Brain microvascular endothelial cell (primary cell): ENCODE data around the gene MKKS.

Experiments
- DNase-seq: peaks from one replicate; pipeline ENCODE4 v3.0.0-alpha.2; 2020
- H3K27ac ChIP-seq: fragments of 250-450 bp; sonication (Bioruptor Pico); 2 replicates; pipeline ENCODE4 v1.5.1; 2020; ENCODE audit warnings: mild to moderate bottlenecking, moderate library complexity
- H3K27me3 ChIP-seq: fragments of 250-450 bp; sonication (Bioruptor Pico); replicated peaks from 2 replicates; pipeline ENCODE4 v1.5.1; 2020; ENCODE audit warnings: mild to moderate bottlenecking
- H3K36me3 ChIP-seq: fragments of 250-450 bp; sonication (Bioruptor Pico); replicated peaks from 2 replicates; pipeline ENCODE4 v1.5.1; 2020; ENCODE audit warnings: mild to moderate bottlenecking
- H3K4me3 ChIP-seq: 2 replicates; pipeline ENCODE4 v1.5.1; 2011; ENCODE audit warnings: low read depth, mild to moderate bottlenecking, control low read depth, low read length, moderate library complexity
- in situ Hi-C: cut with HindIII; loops from 2 replicates; pipeline ENCODE4 v1.10.0; 2017; ENCODE audit warnings: low sequenced_read_pairs, low pct_ligation_motif_present
- TF ChIP-seq, protein P1 (sequence below): IDR thresholded peaks from 2 replicates; pipeline ENCODE4 v1.5.1; 2011; ENCODE audit warnings: low read depth, mild to moderate bottlenecking, moderate library complexity, low read length, control low read depth, inconsistent platforms; ENCODE audit errors: missing control alignments

MKKS gene

DNA sequence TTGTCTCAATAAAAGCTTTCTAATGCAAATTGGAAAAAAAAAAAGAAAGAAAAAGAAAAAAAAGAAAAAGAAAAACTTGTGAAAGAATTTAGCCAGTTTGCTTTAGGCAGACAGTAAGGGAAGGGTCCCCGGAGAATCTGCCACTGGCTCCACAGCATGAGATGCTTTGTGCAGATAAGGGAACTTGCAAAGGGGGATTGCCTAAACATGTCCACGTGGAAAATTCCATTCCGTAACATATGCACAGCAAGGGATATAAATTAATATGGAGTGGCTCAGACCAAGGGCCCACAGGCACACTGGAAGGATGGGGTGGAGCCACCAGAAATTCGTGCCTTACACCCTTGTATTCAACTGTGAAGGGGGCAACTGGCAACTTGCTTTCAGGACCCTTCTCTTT, 45.4 kb downstream of the MKKS start:
- in situ Hi-C loops: no loop called here
- TF ChIP-seq, protein P1, sequence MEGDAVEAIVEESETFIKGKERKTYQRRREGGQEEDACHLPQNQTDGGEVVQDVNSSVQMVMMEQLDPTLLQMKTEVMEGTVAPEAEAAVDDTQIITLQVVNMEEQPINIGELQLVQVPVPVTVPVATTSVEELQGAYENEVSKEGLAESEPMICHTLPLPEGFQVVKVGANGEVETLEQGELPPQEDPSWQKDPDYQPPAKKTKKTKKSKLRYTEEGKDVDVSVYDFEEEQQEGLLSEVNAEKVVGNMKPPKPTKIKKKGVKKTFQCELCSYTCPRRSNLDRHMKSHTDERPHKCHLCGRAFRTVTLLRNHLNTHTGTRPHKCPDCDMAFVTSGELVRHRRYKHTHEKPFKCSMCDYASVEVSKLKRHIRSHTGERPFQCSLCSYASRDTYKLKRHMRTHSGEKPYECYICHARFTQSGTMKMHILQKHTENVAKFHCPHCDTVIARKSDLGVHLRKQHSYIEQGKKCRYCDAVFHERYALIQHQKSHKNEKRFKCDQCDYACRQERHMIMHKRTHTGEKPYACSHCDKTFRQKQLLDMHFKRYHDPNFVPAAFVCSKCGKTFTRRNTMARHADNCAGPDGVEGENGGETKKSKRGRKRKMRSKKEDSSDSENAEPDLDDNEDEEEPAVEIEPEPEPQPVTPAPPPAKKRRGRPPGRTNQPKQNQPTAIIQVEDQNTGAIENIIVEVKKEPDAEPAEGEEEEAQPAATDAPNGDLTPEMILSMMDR: no peak
- no peak overlapping the region for H3K4me3 ChIP-seq
- no peaks in the 10 kb centered on the region for H3K36me3 ChIP-seq
- no peaks in the 10 kb centered on the region for H3K27me3 ChIP-seq
- no peak overlapping the region for H3K27ac ChIP-seq
- no peak for DNase-seq

GRCh38 chr20:10387686-10388085, 46.3 kb downstream of the MKKS start:
- Histone ChIP-seq H3K27me3 (no peaks in the 10 kb centered on the region), H3K4me3 (no peak overlapping the region), H3K36me3 (no peaks in the 10 kb centered on the region), H3K27ac (no peak overlapping the region)
- in situ Hi-C loops: no loop called here
- TF ChIP-seq, protein P1: no peak
- no peak for DNase-seq

DNA sequence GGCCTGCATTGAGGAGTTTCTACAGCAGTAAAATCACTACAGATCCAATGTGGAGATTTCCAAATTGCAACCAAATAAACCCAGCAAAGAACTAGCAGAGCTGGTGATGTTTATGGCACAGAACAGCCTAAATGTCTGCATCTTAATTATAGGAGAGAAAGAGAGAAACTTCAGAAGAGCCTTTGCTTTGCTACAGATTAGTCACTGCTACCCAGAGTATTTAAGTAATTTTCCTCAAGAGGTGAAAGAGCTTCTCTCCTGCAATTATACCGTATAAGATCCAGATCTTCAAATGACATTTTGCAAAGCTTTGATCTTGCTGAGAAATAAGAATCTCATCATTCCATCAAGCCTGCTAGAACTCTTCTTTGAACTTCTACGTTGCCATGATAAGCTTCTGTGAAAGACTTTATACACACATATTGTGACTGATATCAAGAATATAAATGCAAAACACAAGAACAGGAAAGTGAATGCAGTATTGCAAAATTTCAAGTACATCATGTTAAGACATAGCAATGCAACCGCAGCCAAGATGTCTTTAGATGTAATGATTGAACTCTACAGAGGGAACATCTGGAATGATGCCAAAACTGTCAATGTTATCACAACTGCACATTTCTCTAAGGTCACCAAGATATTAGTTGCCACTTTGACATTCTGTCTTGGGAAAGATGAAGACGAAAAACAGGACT, 48.0 kb downstream of the MKKS start:
- TF ChIP-seq, protein P1: no peak
- H3K4me3 ChIP-seq: no peak overlapping the region
- in situ Hi-C loops: no loop called here

GRCh38 chr20:10381477-10381876, 52.5 kb downstream of the MKKS start:
- Histone ChIP-seq H3K27me3 (no peaks in the 10 kb centered on the region), H3K36me3 (no peaks in the 10 kb centered on the region), H3K4me3 (no peak overlapping the region), H3K27ac (no peak overlapping the region)
- in situ Hi-C loops: no loop called here
- no peak for DNase-seq
- TF ChIP-seq, protein P1: peak; percentile 10

More for the DNA sequence above, 48.0 kb downstream of the MKKS start:
- H3K27me3 ChIP-seq: no peaks in the 10 kb centered on the region
- peak; percentile 27 for DNase-seq
- H3K36me3 ChIP-seq: no peaks in the 10 kb centered on the region
- H3K27ac ChIP-seq: no peak overlapping the region

- in situ Hi-C loops: no loop called here
- Histone ChIP-seq H3K36me3 (no peaks in the 10 kb centered on the region), H3K27me3 (no peaks in the 10 kb centered on the region), H3K27ac (no peak overlapping the region), H3K4me3 (no peak overlapping the region)
- no peak for DNase-seq
- TF ChIP-seq, protein P1: no peak
Measured at GRCh38 chr20:10379761-10380160, 54.3 kb downstream of the MKKS start.
